Measurements from ENCODE around the gene HHLA2.

HHLA2 gene

DNA sequence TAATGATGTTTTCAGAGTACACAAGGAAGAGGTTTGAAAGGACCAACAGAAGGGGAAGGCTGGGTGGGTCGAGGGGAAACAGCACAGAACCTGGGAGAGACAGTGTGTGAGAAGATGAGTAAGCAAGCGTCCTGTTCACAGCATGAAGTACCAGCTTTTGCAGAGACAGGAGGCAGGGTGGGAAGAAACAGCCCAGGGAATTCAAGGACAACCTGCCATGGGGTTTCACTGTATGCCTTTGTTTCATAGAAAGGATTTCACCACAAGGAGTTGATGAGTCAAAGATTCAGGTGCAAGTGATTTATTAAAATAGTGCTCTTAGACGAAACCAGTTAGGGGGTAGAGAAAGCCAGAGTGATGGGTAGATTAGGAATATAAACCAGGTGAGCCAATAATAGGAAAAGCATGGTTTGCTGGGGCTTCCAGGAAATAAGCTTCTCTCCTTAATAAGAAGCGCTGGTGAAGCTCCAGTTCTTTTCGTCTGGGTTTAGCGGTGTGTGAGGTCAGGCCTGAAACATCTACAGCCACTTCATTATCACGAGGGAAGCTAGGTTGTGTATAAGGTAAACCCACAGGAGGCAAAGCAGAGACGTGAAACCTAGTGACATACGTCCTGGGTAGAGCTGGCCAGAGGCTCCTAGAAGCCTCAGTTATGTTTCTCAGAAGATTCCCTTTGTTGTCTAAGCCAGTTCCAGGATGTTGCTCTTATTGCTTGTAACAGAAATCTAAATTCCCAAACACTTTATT is 3.9 kb downstream of the HHLA2 start:
- no peak for ATAC-seq
- TF ChIP-seq ZNF70 (CRISPR knock-in tag; IDR thresholded peaks at IDR 0.05), result no peak
- no peak for TF ChIP-seq ZFP3 (CRISPR knock-in tag; IDR thresholded peaks at IDR 0.05)
- TF ChIP-seq ESRRG (CRISPR knock-in tag; IDR thresholded peaks at IDR 0.05), result no peak
- TF ChIP-seq BACH2 (CRISPR knock-in tag; IDR thresholded peaks at IDR 0.05; ENCODE audit: borderline replicate concordance), result no peak
- TF ChIP-seq ZNF565 (CRISPR knock-in tag; conservative IDR thresholded peaks at IDR 0.05; ENCODE audit: low read depth), result no peak
- TF ChIP-seq, protein P1, sequence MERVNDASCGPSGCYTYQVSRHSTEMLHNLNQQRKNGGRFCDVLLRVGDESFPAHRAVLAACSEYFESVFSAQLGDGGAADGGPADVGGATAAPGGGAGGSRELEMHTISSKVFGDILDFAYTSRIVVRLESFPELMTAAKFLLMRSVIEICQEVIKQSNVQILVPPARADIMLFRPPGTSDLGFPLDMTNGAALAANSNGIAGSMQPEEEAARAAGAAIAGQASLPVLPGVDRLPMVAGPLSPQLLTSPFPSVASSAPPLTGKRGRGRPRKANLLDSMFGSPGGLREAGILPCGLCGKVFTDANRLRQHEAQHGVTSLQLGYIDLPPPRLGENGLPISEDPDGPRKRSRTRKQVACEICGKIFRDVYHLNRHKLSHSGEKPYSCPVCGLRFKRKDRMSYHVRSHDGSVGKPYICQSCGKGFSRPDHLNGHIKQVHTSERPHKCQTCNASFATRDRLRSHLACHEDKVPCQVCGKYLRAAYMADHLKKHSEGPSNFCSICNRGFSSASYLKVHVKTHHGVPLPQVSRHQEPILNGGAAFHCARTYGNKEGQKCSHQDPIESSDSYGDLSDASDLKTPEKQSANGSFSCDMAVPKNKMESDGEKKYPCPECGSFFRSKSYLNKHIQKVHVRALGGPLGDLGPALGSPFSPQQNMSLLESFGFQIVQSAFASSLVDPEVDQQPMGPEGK (CRISPR knock-in tag; IDR thresholded peaks at IDR 0.05; ENCODE audit: borderline replicate concordance), result no peak
- no peak for TF ChIP-seq TOX (CRISPR knock-in tag; IDR thresholded peaks at IDR 0.05; ENCODE audit: borderline replicate concordance)
- no peak for TF ChIP-seq ZNF8 (CRISPR knock-in tag; IDR thresholded peaks at IDR 0.05)
- TF ChIP-seq ARNTL (CRISPR knock-in tag; IDR thresholded peaks at IDR 0.05; ENCODE audit: borderline replicate concordance, low read depth), result no peak
- no peak for TF ChIP-seq PPARA (CRISPR knock-in tag; IDR thresholded peaks at IDR 0.05; ENCODE audit: borderline replicate concordance)
- TF ChIP-seq GLIS3 (CRISPR knock-in tag; IDR thresholded peaks at IDR 0.05), result no peak
- TF ChIP-seq ZFP30 (CRISPR knock-in tag; IDR thresholded peaks at IDR 0.05), result no peak
- TF ChIP-seq RARB (CRISPR knock-in tag; IDR thresholded peaks at IDR 0.05), result no peak
- no peak for TF ChIP-seq POU6F1 (CRISPR knock-in tag; IDR thresholded peaks at IDR 0.05; ENCODE audit: borderline replicate concordance, low read depth)

- no peak for TF ChIP-seq ESRRG (CRISPR knock-in tag; IDR thresholded peaks at IDR 0.05)
- TF ChIP-seq BACH2 (CRISPR knock-in tag; IDR thresholded peaks at IDR 0.05; ENCODE audit: borderline replicate concordance), result no peak
- TF ChIP-seq ZFP3 (CRISPR knock-in tag; IDR thresholded peaks at IDR 0.05), result no peak
- TF ChIP-seq, protein P2, sequence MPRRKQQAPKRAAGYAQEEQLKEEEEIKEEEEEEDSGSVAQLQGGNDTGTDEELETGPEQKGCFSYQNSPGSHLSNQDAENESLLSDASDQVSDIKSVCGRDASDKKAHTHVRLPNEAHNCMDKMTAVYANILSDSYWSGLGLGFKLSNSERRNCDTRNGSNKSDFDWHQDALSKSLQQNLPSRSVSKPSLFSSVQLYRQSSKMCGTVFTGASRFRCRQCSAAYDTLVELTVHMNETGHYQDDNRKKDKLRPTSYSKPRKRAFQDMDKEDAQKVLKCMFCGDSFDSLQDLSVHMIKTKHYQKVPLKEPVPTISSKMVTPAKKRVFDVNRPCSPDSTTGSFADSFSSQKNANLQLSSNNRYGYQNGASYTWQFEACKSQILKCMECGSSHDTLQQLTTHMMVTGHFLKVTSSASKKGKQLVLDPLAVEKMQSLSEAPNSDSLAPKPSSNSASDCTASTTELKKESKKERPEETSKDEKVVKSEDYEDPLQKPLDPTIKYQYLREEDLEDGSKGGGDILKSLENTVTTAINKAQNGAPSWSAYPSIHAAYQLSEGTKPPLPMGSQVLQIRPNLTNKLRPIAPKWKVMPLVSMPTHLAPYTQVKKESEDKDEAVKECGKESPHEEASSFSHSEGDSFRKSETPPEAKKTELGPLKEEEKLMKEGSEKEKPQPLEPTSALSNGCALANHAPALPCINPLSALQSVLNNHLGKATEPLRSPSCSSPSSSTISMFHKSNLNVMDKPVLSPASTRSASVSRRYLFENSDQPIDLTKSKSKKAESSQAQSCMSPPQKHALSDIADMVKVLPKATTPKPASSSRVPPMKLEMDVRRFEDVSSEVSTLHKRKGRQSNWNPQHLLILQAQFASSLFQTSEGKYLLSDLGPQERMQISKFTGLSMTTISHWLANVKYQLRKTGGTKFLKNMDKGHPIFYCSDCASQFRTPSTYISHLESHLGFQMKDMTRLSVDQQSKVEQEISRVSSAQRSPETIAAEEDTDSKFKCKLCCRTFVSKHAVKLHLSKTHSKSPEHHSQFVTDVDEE (CRISPR knock-in tag; IDR thresholded peaks at IDR 0.05), result no peak
- TF ChIP-seq SNAI2 (CRISPR knock-in tag; IDR thresholded peaks at IDR 0.05), result no peak
- TF ChIP-seq GLIS3 (CRISPR knock-in tag; IDR thresholded peaks at IDR 0.05), result no peak
- no peak for TF ChIP-seq POU6F1 (CRISPR knock-in tag; IDR thresholded peaks at IDR 0.05; ENCODE audit: borderline replicate concordance, low read depth)
- TF ChIP-seq CSDC2 (CRISPR knock-in tag; IDR thresholded peaks at IDR 0.05), result no peak
- no peak for TF ChIP-seq ZFP30 (CRISPR knock-in tag; IDR thresholded peaks at IDR 0.05)
- no peak for TF ChIP-seq ISL1 (CRISPR knock-in tag; IDR thresholded peaks at IDR 0.05)
- TF ChIP-seq, protein P1 (CRISPR knock-in tag; IDR thresholded peaks at IDR 0.05; ENCODE audit: borderline replicate concordance), result no peak
- TF ChIP-seq, protein P3, sequence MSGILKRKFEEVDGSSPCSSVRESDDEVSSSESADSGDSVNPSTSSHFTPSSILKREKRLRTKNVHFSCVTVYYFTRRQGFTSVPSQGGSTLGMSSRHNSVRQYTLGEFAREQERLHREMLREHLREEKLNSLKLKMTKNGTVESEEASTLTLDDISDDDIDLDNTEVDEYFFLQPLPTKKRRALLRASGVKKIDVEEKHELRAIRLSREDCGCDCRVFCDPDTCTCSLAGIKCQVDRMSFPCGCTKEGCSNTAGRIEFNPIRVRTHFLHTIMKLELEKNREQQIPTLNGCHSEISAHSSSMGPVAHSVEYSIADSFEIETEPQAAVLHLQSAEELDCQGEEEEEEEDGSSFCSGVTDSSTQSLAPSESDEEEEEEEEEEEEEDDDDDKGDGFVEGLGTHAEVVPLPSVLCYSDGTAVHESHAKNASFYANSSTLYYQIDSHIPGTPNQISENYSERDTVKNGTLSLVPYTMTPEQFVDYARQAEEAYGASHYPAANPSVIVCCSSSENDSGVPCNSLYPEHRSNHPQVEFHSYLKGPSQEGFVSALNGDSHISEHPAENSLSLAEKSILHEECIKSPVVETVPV (CRISPR knock-in tag; IDR thresholded peaks at IDR 0.05), result no peak
- TF ChIP-seq, protein P4, sequence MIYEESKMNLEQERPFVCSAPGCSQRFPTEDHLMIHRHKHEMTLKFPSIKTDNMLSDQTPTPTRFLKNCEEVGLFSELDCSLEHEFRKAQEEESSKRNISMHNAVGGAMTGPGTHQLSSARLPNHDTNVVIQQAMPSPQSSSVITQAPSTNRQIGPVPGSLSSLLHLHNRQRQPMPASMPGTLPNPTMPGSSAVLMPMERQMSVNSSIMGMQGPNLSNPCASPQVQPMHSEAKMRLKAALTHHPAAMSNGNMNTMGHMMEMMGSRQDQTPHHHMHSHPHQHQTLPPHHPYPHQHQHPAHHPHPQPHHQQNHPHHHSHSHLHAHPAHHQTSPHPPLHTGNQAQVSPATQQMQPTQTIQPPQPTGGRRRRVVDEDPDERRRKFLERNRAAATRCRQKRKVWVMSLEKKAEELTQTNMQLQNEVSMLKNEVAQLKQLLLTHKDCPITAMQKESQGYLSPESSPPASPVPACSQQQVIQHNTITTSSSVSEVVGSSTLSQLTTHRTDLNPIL (CRISPR knock-in tag; IDR thresholded peaks at IDR 0.05; ENCODE audit: low read depth), result no peak
- TF ChIP-seq PPARA (CRISPR knock-in tag; IDR thresholded peaks at IDR 0.05; ENCODE audit: borderline replicate concordance), result no peak
- ATAC-seq, result no peak; the same call in 2 of the 3 replicates
Measured at GRCh38 chr3:108301695-108302404, 5.5 kb downstream of the HHLA2 start.

Measured in SK-N-SH treated with all-trans-retinoic acid at 6 μM for 48 hours (cell line).